HFFc6 (cell line): Measurements from ENCODE around the gene ALDH1L1. TPM values are rescaled to one million over a fixed set of nuclear protein-coding genes. Genes with fewer than 3 reads are reported as not detected.
A peak's percentile ranks its signal among the peaks of the same experiment; 100 is the strongest.

Source experiments
- DNase-seq: peaks from one replicate; pipeline ENCODE4 v3.0.0-alpha.2; 2018
- H3K27ac Mint-ChIP-seq: 2 replicates; pipeline ENCODE4 v1.8.0; 2020; ENCODE audit warnings: mild to moderate bottlenecking, mixed read lengths
- H3K27me3 Mint-ChIP-seq: 2 replicates; pipeline ENCODE4 v1.8.0; 2021; ENCODE audit warnings: mild to moderate bottlenecking, moderate library complexity, mixed read lengths; ENCODE audit not compliant: insufficient read depth
- H3K36me3 Mint-ChIP-seq: 2 replicates; pipeline ENCODE4 v1.8.0; 2021; ENCODE audit warnings: low read depth, mixed read lengths
- H3K4me1 Mint-ChIP-seq: 2 replicates; pipeline ENCODE4 v1.8.0; 2020; ENCODE audit warnings: low read depth, mixed read lengths
- H3K4me3 Mint-ChIP-seq: 2 replicates; pipeline ENCODE4 v1.8.0; 2020; ENCODE audit warnings: mild to moderate bottlenecking, moderate library complexity, mixed read lengths
- H3K9me3 Mint-ChIP-seq: 2 replicates; pipeline ENCODE4 v1.8.0; 2020; ENCODE audit warnings: mild to moderate bottlenecking, mixed read lengths
- CTCF ChIP-seq: fragments of 200-600 bp; sonication (generic); IDR thresholded peaks from 2 replicates; pipeline ENCODE4 v1.5.0; 2021; ENCODE audit warnings: antibody characterized with exemption, mild to moderate bottlenecking
- total RNA-seq, 6 experiments: library from RNA; stranded (reverse); fragmentation: NEBNext Ultra II Directional; extraction: Animal tissue kit (Norgen Biotek cat#: 25700); gene quantifications; 2 replicates in 1 of 6; 3 replicates in 5 of 6; pipeline ENCODE4 v1.2.3, GENCODE V29; 2021

Gene ALDH1L1
- total RNA-seq, 6 experiments from 2014 or later: 0.05 TPM; not detected in 5

GRCh38 chr3:126212250-126212619 lies 31.8 kb upstream of the ALDH1L1 start:
- peaks cover 80% of the 10 kb centered on the region for H3K4me1 Mint-ChIP-seq
- peaks cover 3% of the 10 kb centered on the region; the same call in 1 of the 2 replicates for H3K9me3 Mint-ChIP-seq
- no peak for TF ChIP-seq CTCF
- H3K36me3 Mint-ChIP-seq: peaks cover 9% of the 10 kb centered on the region
- no peak for DNase-seq
- no peak overlapping the region for H3K4me3 Mint-ChIP-seq
- H3K27me3 Mint-ChIP-seq: peaks cover 1% of the 10 kb centered on the region; the same call in 1 of the 2 replicates
- peak overlapping the region; percentile 95 for H3K27ac Mint-ChIP-seq

DNA sequence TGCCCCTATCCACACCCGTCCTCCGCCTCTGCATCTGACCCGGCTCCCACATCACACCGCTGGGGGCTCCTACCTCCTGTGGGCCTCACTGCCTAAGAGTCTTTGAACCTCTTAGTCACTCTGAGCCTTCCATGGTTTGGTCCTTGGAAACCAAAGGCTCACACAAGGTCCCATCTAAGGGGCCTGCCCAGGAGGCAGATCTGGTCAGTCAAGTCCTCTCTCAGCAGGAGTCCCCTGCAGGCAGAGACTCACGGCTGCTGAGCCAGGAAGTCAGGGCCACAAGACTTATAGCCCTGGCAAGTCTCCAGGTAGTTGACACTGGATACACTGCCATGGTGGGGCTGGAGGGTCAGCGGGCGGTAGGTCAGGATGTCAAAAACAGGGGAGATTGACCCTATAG lies 31.2 kb upstream of the ALDH1L1 start:
- peaks cover 9% of the 10 kb centered on the region for H3K36me3 Mint-ChIP-seq
- H3K27me3 Mint-ChIP-seq: peaks cover 3% of the 10 kb centered on the region
- no peak overlapping the region for H3K4me3 Mint-ChIP-seq
- DNase-seq: no peak
- H3K4me1 Mint-ChIP-seq: peaks cover 77% of the 10 kb centered on the region
- H3K9me3 Mint-ChIP-seq: peaks cover 3% of the 10 kb centered on the region; the same call in 1 of the 2 replicates
- H3K27ac Mint-ChIP-seq: peak overlapping the region; percentile 95
- no peak for TF ChIP-seq CTCF

DNA sequence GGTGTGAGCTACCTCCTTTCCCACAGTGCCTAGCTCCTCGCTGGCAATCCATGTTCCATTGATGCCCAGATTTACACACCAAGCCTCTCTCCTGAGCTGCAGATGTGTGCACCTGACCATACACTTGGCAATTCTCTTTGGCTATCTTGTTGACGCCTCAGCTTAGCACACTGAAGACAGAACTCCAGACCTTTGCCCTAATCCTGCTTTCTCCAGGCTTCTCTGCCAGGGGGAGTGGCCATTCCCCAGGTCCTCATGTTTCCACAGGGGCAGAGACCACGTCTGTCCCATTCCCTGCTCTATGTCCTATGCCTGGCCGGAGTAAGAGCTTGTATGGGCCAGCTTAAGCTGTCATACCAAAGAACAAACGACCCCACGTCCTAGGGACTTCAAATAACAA lies 30.2 kb upstream of the ALDH1L1 start:
- Mint-ChIP-seq H3K36me3 (peaks cover 9% of the 10 kb centered on the region), H3K9me3 (peaks cover 3% of the 10 kb centered on the region; the same call in 1 of the 2 replicates), H3K4me1 (peaks cover 77% of the 10 kb centered on the region), H3K27me3 (peaks cover 3% of the 10 kb centered on the region), H3K27ac (no peak overlapping the region), H3K4me3 (no peak overlapping the region)
- DNase-seq: no peak
- TF ChIP-seq CTCF: no peak

GRCh38 chr3:126209741-126210140 lies 29.4 kb upstream of the ALDH1L1 start:
- no peak for TF ChIP-seq CTCF
- Mint-ChIP-seq H3K9me3 (peaks cover 3% of the 10 kb centered on the region; the same call in 1 of the 2 replicates), H3K4me1 (peaks cover 68% of the 10 kb centered on the region), H3K27ac (peak overlapping the region; percentile 93), H3K36me3 (peaks cover 9% of the 10 kb centered on the region), H3K4me3 (no peak overlapping the region), H3K27me3 (peaks cover 3% of the 10 kb centered on the region)
- no peak for DNase-seq

- peaks cover 3% of the 10 kb centered on the region for H3K27me3 Mint-ChIP-seq
- peak; percentile 97 for DNase-seq
- H3K4me1 Mint-ChIP-seq: peaks cover 58% of the 10 kb centered on the region
- H3K9me3 Mint-ChIP-seq: peaks cover 3% of the 10 kb centered on the region; the same call in 1 of the 2 replicates
- H3K27ac Mint-ChIP-seq: peak overlapping the region; percentile 93
- peaks cover 18% of the 10 kb centered on the region for H3K36me3 Mint-ChIP-seq
- peak overlapping the region; percentile 54 for H3K4me3 Mint-ChIP-seq
- TF ChIP-seq CTCF: no peak
Observed at GRCh38 chr3:126208606-126209256, 28.3 kb upstream of the ALDH1L1 start.
